Mucosa of rectum (tissue), 2 donors: ENCODE measurements around the gene PHRF1.
A peak's percentile ranks its signal among the peaks of the same experiment; 100 is the strongest.

ENCODE experiments used
- H3K27ac ChIP-seq, 2 donors: one replicate each; pipeline ENCODE4 v1.7.0; 2013; ENCODE audit warnings: inconsistent platforms in 2 of 2, low read depth in 2 of 2, low read length in 2 of 2
- H3K27me3 ChIP-seq, 2 donors: one replicate each; pipeline ENCODE4 v1.7.0; 2013; ENCODE audit warnings: low read length in 2 of 2; ENCODE audit not compliant: control insufficient read depth in 2 of 2, insufficient read depth in 2 of 2
- H3K36me3 ChIP-seq, 2 donors: one replicate each; pipeline ENCODE4 v1.7.0; 2013; ENCODE audit warnings: low read length in 2 of 2; ENCODE audit not compliant: control insufficient read depth in 2 of 2, insufficient read depth in 2 of 2
- H3K4me1 ChIP-seq, 2 donors: one replicate each; pipeline ENCODE4 v1.7.0; 2013; ENCODE audit warnings: low read length in 2 of 2, mild to moderate bottlenecking in 1 of 2; ENCODE audit not compliant: control insufficient read depth in 2 of 2, insufficient read depth in 2 of 2
- H3K4me3 ChIP-seq, 2 donors: one replicate each; pipeline ENCODE4 v1.7.0; 2013; ENCODE audit warnings: low read length in 2 of 2
- H3K9ac ChIP-seq, 2 donors: one replicate each; pipeline ENCODE4 v1.7.0; 2013; ENCODE audit warnings: low read length in 2 of 2, low read depth in 1 of 2, mild to moderate bottlenecking in 1 of 2
- H3K9me3 ChIP-seq, 2 donors: one replicate each; pipeline ENCODE4 v1.7.0; 2013; ENCODE audit warnings: low read length in 2 of 2; ENCODE audit not compliant: control insufficient read depth in 2 of 2
- donor health status: healthy.
- donor health status: Normal muscosa, but diverticular disease.

PHRF1 gene

GRCh38 chr11:587546-587945 lies 11.3 kb downstream of the PHRF1 start:
- no peak overlapping the region for H3K9ac ChIP-seq
- H3K36me3 ChIP-seq: peaks cover 51 to 62% of the 10 kb centered on the region in 2 donors
- no peak overlapping the region for H3K4me3 ChIP-seq
- no peak overlapping the region for H3K27ac ChIP-seq
- no peaks in the 10 kb centered on the region for H3K4me1 ChIP-seq
- H3K27me3 ChIP-seq: no peaks in the 10 kb centered on the region
- no peaks in the 10 kb centered on the region for H3K9me3 ChIP-seq

GRCh38 chr11:587978-588380 lies 11.7 kb downstream of the PHRF1 start:
- no peaks in the 10 kb centered on the region for H3K9me3 ChIP-seq
- no peak overlapping the region for H3K4me3 ChIP-seq
- peak overlapping the region in 1 of 2 donors; percentile 31 for H3K27ac ChIP-seq

GRCh38 chr11:589798-590197 lies 13.5 kb downstream of the PHRF1 start:
- Histone ChIP-seq H3K9me3 (no peaks in the 10 kb centered on the region), H3K36me3 (peaks cover 58 to 71% of the 10 kb centered on the region in 2 donors), H3K9ac (no peak overlapping the region), H3K27me3 (no peaks in the 10 kb centered on the region), H3K27ac (no peak overlapping the region), H3K4me3 (no peak overlapping the region), H3K4me1 (no peaks in the 10 kb centered on the region)

More at GRCh38 chr11:587978-588380, 11.7 kb downstream of the PHRF1 start:
- H3K36me3 ChIP-seq: peaks cover 56 to 66% of the 10 kb centered on the region in 2 donors
- H3K4me1 ChIP-seq: no peaks in the 10 kb centered on the region
- H3K9ac ChIP-seq: no peak overlapping the region
- H3K27me3 ChIP-seq: no peaks in the 10 kb centered on the region

DNA sequence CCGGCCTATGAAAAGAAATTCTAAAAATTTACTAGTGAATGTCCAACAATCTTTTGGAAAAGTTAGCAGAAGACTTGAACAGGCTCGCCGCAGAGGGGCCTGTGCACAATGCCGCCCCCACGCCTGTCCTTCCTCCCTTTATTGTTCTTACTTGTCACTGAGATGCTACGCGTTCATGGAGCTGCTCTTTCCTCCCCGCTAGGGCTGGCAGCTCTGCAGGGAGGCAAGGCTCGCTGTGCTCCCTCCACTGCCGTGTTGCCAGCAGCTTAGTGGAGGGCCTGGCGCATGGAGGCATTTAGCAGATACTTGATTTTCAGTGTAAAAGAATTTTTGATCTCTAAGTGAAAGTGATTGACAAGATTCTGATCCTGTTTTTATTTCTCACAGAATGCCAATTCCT lies 14.7 kb downstream of the PHRF1 start:
- peaks cover 59 to 74% of the 10 kb centered on the region in 2 donors for H3K36me3 ChIP-seq
- H3K4me1 ChIP-seq: no peaks in the 10 kb centered on the region
- no peak overlapping the region for H3K27ac ChIP-seq
- no peak overlapping the region for H3K4me3 ChIP-seq
- no peaks in the 10 kb centered on the region for H3K9me3 ChIP-seq
- H3K27me3 ChIP-seq: no peaks in the 10 kb centered on the region
- no peak overlapping the region for H3K9ac ChIP-seq

DNA sequence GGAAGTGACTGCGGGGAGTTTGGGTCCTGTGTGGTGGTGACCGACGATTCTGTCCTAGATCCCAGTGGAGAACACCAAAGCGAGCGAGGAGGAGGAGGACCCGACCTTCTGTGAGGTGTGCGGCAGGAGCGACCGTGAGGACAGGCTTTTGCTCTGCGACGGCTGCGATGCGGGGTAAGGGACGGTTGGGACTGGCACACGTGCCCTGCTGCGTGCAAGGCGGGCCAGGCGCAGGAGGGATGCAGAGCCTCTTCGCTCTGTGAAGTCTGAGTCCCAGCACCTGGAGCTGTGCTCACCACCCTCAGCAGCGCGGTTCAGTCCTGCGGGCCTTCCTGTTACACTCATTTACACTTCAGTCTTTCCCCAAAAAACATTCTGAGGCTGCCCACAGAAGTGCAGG lies 16.2 kb downstream of the PHRF1 start:
- no peaks in the 10 kb centered on the region for H3K27me3 ChIP-seq
- H3K27ac ChIP-seq: no peak overlapping the region
- no peaks in the 10 kb centered on the region for H3K4me1 ChIP-seq
- H3K36me3 ChIP-seq: peaks cover 59 to 73% of the 10 kb centered on the region in 2 donors
- H3K9me3 ChIP-seq: no peaks in the 10 kb centered on the region
- no peak overlapping the region for H3K9ac ChIP-seq
- no peak overlapping the region for H3K4me3 ChIP-seq

GRCh38 chr11:592918-593317 lies 16.6 kb downstream of the PHRF1 start:
- peaks cover 59 to 74% of the 10 kb centered on the region in 2 donors for H3K36me3 ChIP-seq
- no peaks in the 10 kb centered on the region for H3K4me1 ChIP-seq
- no peak overlapping the region for H3K27ac ChIP-seq
- no peaks in the 10 kb centered on the region for H3K27me3 ChIP-seq
- no peaks in the 10 kb centered on the region for H3K9me3 ChIP-seq
- no peak overlapping the region for H3K4me3 ChIP-seq
- H3K9ac ChIP-seq: no peak overlapping the region

DNA sequence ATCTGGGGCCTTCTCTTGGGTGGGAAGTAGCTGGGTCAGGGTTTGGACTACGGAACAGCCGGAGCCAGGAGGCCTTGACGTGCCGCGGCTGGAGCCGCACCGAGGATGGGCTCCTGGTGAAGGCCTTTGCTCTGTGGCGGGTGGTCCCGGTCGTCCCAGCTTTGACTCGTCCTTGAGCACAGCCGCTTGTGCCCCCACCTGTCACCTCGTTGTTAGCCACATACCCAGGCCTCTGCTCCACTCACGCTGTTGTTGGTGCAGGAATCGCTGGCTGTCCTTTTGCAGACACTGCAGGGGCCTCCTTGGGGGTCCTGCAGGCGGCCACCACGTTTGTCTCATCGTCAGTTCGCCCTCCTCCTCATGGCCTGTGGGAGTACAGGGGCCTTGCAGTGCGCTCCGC lies 17.1 kb downstream of the PHRF1 start:
- H3K27ac ChIP-seq: no peak overlapping the region
- H3K36me3 ChIP-seq: peaks cover 61 to 75% of the 10 kb centered on the region in 2 donors
- H3K27me3 ChIP-seq: no peaks in the 10 kb centered on the region
- no peaks in the 10 kb centered on the region for H3K9me3 ChIP-seq
- no peaks in the 10 kb centered on the region for H3K4me1 ChIP-seq
- H3K9ac ChIP-seq: no peak overlapping the region
- H3K4me3 ChIP-seq: no peak overlapping the region

DNA sequence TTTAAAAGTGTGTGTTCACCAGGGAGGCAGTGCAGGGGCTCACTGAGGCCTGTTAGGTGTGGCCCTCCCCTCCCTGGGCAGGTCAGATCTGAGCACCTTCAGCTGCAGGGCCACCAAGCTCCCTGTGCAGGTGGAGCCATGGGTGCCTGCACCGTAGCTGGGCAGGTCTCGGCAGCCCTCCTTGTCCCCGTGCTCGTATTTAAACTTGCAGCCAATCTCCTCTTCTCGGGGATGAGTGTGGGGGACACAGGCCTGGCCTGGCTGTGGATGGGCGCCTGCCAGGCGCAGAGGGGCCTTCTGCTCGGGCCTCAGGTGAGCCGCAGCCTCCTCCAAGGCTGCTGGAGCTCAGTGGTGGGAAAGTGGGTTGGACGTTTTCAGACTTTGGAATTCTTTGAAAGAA lies 19.1 kb downstream of the PHRF1 start:
- no peak overlapping the region for H3K9ac ChIP-seq
- H3K9me3 ChIP-seq: no peaks in the 10 kb centered on the region
- H3K27ac ChIP-seq: no peak overlapping the region
- no peaks in the 10 kb centered on the region for H3K4me1 ChIP-seq
- peaks cover 55 to 78% of the 10 kb centered on the region in 2 donors for H3K36me3 ChIP-seq
- no peak overlapping the region for H3K4me3 ChIP-seq
- no peaks in the 10 kb centered on the region for H3K27me3 ChIP-seq

DNA sequence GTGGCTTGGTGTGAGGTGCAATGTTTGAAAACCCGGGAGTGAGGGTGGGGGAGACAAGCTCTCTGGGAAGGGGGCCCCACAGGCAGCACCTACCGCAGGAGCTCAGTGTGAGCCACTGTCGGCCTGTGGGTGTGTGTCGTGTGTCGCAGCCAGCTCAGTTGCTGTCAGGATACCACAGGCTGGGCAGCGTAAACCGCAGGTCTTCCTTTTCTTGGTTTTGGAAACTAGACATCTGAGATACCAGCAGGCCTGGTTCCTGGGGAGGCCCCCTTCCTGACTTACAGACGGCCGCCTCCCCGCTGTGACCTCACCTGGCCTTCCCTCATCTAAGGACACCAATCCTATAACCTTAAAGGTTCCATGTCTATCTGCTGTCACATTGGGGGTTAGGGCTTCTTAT lies 20.1 kb downstream of the PHRF1 start:
- Histone ChIP-seq H3K9me3 (no peaks in the 10 kb centered on the region), H3K9ac (no peak overlapping the region), H3K27me3 (no peaks in the 10 kb centered on the region), H3K4me3 (no peak overlapping the region), H3K27ac (no peak overlapping the region), H3K4me1 (no peaks in the 10 kb centered on the region), H3K36me3 (peaks cover 55 to 77% of the 10 kb centered on the region in 2 donors)

DNA sequence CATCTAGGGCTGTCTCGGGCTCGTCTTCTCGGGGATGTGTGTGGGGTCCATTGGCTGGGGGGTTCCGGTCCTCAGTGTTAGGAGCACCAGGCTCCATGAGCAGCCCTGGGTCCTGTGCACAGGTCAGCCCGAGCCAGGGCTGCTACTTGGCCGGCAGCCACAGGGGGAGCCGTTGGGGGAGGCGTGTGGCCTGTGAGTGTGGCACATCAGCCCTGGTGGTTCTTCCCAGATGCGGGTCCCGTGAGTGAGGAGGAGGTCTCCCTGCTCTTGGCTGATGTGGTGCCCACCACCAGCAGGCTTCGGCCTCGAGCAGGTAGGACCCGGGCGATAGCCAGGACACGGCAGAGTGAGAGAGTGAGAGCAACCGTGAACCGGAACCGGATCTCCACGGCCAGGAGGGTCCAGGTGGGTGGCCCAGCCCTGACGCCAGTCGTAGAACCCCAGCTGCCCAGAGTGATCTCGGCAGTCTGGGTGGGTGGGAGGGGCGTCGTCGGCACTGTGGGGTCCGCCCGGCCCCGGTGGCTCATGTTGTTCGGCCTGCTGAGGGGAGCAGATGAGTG lies 21.0 kb downstream of the PHRF1 start:
- H3K27ac ChIP-seq: no peak overlapping the region
- no peaks in the 10 kb centered on the region for H3K27me3 ChIP-seq
- peaks cover 60 to 81% of the 10 kb centered on the region in 2 donors for H3K36me3 ChIP-seq
- no peaks in the 10 kb centered on the region for H3K4me1 ChIP-seq
- H3K9ac ChIP-seq: no peak overlapping the region
- no peaks in the 10 kb centered on the region for H3K9me3 ChIP-seq
- no peak overlapping the region for H3K4me3 ChIP-seq
